Right hindlimb (tissue), 1 donor: Measurements from ENCODE around the gene AHRR.
A peak's percentile ranks its signal among the peaks of the same experiment; 100 is the strongest.

Experiments used
- DNase-seq: peaks from one replicate; pipeline ENCODE4 v3.0.0-alpha.2; 2018

AHRR gene

DNA sequence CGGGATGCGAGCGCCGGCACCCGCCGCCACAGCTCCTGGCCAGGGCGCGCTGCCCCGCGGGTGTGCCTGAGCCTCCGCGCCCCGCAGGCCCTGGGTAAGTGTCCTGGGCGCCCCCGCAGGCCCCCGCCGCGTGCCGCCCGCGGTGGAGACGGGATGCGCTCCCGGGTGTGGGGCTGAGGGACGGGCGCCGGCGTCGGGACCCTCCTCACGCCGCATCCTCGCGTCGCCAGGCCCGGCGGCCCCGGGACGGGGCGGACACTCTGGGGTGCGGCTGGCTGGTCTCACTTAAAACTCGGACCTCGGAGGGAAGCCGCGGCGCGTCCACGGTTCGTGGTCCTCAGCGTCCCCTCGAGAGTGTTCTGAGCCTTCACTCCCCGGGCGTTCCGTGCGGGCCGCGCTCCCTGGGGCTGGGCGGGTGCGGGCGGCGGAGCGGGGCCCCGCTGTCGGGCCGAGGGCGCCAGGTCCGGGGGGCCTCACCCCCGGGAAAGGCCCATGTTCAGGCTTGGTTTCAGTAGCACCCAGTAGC is 275 bp downstream of the AHRR start:
- DNase-seq: no peak

DNA sequence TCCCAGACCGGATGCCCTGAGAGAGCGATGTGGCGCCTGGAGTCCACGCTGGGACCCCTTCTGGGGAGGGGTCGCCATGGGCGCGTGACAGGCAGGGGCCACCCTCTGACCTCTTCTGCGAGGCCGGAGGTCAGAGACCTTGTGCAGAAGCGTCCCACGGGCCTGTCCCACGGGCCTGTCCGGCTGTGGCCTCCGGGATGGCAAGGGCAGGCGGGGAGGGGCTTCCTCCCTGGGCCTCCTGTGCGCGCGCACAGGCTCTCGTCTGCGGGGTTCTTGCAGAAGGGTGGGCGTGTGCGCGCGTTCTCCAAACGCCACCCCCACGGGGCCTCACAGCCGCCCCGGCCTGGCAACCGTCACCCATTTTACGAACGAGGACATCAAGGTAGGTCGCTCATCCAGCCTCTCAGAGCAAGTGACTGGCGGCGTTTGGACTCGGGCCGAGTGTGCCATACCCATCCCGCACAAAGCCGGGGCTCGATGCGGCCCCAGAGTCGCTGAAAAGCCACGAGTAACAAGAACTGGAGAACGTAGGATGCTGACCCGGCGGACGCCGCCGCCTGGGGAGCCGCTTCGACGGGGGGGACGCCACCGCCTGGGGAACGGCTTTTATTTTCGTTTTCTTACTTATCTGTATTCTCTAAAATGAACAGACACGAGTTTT is 897 bp downstream of the AHRR start:
- no peak for DNase-seq

DNA sequence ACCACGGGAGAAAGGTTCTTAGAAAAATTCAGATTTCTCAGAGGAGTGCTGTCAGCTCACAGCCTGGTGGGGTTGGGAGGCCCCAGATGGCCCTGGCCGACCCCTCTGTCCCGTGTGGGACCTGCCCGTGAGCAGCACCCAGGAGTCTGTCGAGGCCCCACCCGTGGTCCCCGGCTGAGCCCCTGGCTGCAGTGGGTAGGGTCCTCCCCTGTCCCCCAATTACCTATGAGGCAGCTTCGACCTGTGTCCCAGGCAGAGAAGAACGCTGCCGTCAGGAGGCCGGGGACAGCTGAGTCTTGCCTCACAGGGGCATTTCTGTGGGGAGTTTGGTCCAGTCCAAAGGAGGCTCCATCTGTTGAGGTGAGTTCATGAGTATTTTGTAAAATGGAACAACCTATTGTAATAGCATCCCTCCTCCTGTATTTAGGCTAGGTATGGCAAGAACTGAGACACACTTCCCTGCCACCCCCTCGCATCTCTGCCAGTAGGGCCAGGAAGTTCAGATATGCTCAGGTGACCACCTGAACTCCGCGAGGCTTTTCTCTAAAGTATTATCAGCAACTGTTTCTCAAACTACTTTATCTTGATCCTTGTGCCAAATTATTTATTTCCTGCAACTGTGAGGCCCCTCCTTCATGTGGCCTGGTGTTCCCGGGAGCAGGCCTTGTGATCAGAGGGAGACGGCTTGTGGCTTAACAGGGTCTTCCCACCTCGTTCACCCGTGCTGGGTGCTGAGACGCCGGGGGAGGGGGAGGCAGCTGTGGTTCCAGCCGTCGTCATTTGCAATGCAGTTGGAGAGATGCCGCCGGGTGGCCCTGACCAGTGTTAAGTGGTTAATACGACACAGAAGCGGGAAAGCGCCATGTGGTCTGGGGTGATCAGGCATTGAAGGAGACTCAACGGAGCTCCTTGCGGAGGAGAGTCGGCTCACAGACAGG is 1.7 kb downstream of the AHRR start:
- no peak for DNase-seq

DNA sequence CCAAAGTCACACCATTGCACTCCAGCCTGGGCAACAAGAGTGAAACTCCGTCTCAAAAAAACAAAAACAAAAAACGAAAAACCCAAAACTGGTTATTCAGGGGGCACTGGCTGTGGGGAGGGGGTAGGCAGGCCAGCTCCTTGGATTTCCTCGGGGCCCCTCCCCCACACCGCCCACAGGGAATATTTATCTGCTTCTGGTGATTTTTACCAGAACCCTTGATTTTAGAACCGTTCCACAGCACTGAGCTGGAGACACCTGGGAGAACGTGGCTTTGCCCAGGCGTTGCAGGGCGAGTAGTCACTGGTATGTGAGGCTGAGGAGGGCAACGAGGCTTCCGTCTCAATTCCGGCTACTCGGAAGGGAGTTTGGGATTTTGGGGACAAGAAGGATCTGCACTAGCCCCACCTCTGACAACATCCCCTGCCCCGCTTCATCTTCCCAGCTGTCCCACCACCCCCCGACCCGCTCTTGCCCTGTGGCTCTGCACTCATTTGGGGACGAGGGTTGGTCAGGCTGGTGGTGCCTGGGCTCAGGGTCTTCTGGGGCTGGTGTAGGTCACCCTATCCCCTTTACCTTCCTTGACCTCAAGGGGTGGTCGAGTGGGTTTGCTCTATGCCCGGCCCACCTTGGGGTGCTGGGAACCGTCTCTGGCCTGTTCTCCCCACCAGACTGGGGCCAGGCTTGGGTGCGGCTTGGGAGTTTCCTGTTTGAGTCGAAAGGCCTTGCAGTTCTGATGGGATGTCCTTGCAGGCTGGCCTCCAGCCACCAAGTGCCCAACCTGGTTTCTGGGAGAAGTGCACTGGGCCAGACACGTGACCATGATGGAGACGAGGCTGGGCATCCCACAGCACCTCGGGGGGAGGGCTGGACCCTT is 3.5 kb downstream of the AHRR start:
- DNase-seq: no peak

DNA sequence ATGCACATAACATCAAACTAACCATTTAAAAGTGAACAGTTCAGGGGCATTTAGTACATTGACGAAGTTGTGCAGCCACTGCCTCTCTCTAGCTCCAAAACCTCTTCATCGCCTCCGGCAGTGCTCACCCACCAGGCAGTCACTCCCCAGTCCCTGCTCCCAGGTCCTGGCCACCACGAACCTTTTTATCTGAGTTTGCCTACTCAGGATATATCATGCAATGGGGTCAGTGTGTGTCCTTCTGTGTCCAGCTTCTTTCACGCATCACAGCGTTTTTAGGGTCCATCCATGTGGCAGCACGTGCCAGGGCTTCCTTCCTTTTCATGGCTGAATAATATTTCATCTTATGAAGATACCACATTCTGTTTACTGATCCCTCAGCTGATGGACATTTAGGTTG is 4.6 kb downstream of the AHRR start:
- no peak for DNase-seq

DNA sequence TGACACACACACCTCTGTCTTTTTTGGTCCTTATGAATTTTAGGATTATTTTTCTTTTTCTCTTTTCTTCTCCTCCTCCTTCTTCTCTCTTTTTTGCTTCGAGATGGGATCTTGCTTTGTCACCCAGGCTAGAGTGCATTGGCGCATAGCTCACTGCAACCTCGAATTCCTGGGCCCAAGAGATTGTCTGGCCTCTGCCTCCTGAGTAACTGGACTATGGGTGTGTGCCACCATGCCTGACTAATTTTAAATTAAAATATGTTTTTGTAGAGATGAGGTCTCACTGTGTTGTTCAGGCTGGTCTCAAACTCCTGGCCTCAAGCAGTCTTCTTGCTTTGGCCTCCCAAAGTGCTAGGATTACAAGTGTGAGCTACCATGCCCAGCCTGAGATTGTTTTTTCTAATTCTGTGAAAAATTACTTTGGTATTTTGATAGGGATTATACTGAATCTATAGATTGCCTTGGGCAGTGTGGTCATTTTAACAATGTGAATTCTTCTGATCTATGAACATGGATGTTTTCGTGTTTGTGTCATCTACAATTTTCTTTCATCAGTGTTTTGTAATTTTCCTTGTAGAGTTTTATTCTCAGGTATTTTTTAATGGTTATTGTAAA is 7.7 kb downstream of the AHRR start:
- DNase-seq: no peak

DNA sequence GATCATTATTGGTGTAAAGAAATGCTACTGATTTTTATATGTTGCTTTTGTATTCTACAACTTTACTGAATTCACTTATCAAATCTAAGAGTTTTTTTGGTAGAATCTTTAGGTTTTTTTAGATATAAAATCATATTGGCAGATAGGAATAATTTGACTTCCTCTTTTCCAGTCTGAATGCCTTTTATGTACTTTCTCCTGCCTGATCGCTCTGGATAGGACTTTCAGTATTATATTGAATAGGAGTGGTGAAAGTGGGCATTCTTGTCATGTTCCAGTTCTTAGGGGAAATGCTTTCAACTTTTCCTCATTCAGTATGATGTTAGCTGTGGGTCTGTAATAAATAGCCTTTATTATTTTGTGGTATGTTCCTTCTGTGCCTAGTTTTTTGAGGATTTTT is 8.3 kb downstream of the AHRR start:
- no peak for DNase-seq

DNA sequence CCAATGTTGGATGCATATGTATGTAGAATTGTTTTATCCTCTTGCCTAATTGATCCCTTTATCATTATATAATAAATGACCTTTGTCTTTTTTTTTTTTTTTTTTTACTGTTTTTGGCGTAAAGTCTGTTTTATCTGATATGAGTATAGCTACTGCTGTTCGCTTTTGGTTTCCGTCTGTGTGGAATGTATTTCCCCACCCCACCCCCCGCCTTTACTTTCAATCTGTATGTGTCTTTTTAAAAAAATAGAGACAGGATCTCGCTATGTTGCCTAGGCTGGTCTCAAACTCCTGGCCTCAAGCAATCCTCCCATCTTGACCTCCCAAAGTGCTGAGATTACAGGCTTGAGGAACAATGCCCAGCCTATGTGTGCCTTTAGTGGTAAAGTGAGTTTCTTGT is 11.3 kb downstream of the AHRR start:
- no peak for DNase-seq

DNA sequence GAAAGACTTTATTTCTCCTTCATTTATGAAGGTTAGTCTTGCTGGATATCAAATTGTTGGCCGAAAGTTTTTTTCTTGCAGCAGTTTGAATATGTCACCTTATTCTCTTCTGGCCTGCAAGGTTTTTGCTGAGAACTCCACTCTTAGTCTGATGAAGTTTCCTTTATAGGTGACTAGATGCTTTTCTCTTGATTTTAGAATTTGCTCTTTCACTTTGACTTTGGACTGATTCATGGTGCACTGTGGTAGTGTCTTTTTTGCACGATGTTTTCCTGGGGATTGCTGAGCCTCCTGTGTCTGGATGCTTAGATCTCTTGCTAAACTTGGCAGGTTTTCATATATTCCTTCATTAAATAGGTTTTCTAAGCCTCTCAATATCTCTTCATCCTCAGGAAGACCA is 12.4 kb downstream of the AHRR start:
- DNase-seq: no peak

DNA sequence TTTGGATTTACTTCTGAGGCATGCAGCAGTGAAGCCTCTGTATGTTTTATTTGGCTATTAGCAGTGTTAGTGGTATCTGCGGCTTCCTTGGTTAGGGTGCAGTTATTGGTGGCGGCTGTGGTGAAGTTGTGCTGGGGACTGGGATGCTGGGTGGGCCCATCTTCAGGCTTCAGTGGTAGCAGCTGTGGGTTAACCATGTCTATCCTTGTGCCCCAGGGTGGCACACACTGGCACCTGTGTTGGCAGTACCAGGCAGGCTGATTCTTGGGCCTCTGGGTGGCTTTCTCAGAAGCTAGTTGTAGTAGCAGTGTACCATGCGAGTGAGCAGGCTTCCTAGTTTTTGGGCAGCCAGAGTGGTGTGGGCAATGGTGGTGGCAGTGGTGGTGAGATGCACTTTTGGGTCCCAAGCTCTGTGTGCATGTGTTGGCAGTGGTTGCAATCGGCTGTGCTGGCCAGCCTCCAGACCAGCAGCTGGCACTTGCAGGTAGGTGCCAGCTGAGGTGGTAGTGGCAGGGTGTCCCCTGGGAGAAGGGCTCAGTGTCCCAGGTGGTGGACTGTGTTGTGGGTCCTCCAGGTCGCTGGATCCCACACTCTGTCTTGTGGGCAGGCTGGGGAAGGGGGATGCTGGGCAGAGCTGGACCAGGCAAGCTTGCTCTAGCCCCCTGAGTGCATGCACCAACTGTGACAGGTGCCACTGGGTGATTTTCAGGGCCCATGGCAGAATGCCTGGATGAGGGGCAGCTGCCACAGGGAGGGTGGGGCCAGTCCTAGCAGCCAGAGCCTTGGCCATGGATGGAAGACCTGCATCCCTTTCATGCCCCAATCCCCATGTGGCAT is 13.6 kb downstream of the AHRR start:
- DNase-seq: no peak

DNA sequence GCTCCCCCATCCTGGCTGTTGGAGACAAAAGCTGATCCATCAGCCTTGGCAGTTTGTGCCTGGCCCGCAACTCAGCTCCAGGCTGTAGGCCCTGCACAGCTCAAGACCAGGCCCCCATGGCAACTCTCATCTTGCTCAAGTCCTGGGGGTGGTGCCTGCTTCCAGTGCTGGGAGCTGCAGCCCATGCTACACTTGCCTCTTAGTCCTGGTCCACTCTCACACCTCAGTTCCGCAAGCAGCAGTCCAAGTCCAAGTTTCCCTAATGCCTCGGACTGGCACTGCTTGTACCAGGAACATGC is 14.2 kb downstream of the AHRR start:
- no peak for DNase-seq

DNA sequence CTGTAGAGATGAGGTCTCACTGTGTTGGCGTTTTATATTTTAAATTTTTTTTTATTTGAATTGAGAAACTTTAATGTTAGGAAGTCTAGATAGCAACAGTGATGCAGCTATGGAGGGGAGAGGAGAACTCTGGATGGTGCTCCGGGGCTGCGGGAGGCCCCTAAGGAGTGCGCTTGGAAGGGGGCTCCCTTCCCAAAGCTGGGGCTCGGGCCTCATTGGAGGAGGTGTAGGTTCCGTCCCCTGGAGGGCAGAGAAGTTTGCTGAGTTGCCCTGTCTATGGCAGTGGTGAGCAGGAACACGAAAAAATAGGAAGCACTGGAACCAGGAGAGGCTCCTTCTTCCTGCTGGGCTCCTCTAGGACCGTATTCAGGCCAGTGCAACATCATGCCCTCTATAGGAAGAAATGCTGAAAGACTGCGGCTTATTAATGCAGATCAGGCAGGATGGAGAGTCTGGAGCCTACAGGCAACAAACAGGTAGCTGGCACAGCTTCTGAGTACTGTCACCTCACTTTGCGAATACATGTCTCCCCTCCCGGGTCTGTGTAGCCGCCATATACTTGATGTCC is 16.1 kb downstream of the AHRR start:
- DNase-seq: no peak

DNA sequence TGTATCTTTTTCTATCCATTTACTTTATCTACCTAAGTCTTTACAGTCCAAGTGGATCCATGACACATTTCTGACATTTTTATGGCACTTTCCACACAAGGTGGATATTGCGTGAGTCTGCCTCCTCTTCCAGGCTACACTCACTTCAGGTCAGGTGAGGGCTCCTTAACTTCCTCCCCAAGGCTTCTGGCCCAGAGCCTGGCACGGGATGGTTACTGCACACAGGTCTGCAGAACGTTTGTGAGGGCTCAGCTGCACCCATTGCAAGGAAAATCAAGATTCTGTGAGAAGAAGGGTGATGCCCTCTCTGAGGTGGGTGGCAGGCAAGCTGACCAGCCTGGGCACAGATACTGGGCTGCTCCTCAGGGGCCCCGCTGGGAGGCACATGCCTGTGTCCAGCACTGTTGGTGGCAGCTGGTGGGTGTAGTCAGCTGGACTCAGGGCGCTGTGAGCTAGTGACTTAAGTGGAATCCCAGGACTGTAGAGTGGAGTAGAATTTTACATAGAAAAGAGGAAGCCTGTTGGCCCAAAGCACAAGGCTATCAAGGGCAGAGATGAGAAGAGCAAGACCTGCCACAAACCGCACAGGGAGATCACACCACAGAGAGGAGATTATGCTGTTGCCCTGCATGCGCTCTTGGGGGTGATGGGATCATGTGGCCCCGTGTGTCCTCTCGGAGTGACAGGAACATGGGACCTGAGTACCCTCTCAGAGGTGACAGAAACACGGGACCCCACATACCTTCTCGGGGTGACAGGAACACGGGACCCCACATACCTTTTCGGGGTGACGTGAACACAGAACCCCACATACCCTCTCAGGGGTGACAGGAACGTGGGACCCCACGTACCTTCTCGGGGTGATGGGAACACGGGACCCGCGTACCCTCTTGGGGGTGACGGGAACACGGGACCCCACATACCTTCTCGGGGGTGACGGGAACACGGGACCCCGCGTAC is 21.3 kb downstream of the AHRR start:
- DNase-seq: no peak

DNA sequence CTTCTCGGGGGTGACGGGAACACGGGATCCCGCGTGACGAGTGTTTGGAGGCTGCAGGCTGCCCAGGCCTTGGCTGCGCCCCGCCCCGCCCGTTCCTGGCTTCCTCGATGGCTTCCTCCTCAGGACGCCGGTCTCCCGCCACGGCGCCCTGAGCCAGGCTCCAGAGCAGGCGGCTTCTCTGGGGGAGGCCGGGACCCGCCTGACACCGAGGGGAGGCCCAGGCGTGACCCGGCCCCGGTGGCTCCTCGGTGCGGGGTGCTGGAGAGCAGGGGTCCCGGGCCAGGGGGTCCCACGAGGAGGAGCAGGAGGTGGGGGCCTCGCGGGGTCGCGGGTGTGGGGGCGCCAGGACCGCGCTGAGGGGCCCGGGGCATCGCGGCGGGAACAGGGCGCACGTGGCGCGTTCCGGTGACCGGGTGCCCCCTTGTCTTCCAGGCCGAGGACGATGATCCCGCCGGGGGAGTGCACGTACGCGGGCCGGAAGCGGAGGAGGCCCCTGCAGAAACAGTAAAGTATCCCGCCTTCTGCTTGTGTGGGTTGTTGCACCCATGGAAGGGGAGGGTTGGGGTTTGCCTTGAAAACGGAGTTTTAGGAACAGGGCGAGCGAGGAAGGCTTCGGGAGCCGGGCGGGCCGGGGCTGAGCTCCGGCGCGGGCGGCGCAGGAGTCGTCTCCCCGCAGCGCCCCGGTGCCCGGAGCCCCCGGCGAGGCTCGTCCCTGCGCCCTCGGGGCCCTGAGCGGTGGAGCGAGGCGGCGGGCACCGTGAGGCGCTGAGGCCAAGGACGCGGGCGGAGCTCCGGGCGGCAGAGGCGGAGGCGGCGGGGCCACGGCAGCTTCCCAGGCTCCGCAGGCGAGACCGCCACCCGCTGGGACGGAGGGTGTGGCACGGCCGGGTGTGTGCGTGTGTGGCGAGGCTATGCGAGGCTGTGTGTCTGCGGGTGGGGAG is 22.2 kb downstream of the AHRR start:
- peak; percentile 76 for DNase-seq

DNA sequence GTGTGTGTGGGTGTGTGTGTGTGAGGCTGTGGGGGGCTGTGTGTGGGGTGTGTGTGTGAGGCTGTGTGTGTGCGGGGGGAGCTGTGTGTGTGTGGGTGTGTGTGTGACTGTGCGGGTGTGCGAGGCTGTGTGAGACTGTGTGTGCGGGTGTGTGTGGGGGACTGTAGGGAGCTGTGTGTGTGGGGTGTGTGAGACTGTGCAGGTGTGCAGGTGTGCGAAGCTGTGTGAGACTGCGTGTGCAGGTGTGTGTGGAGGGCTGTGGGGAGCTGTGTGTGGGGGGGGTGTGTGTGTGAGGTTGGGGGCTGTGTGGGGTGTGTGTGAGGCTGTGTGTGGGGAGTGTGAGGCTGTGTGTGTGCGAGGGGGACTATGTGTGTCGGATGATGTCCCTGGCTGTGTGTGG is 23.2 kb downstream of the AHRR start:
- no peak for DNase-seq

DNA sequence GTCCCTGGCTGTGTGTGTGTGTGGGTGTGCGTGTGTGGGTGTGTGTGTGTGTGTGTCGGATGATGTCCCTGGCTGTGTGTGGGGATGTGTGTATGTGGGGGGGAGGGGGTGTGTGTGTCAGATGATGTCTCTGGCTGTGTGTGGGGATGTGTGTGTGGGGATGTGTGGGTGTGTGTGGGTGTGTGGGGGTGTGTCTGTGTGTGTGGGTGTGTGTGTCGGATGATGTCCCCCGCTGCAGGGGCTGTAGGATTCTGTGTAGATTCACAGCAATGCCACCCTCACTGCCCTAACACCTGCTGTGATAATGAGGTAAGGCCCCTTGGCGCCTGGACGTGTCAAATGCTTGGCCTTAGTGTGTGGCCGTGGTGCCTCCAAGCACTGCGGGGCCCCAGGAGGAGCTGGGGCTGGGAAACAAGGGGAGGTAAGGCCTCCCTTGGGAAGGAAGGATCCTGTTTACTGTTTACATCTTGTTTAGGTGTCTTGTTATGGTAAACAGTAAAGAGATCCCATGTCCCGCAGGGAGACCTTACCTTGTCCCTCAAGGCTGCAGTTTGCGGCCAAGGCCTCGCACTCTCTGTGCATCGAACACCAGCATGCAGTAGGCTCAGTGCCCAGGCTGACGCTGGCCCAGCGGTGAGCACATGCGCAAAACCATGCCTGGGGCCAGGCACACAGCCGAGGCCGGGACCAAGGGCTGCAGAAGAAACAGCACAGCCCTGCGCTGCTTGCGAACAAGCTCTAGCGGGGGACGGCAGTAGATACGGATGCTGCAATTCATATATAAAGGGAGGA is 24.1 kb downstream of the AHRR start:
- DNase-seq: peak; percentile 87

DNA sequence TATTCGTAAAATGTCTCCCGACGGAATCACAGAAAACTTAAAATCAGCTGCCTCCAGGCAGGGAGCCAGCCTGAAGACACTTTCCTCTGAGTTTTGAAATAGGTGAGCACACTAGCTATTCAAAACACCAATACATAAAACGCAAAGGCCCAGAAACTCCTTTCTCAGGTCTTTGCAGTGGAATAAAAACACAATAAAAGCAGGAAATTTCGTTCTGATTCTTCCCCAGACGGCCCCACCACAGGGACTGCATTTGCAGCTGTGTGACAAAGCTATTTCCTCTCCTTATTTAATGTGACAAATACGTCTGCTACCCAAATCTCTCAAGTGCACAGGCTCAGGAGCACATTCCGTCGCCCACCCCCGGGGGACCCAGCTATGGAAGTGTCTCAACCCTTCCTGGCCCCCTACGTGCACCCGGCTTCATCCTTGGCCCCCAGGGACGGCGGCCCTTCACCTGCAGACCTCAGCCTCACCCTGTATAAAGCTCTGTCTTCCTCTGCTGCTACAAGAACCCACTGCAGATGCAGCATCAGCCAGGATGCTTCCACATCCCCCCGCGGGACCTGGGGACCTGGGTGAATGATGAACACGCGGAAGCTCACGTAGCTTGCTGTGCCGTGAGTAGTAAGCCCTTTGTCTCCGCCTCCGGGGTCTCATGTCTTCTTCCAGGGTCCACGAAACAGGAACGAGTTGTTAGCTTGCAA is 24.9 kb downstream of the AHRR start:
- no peak for DNase-seq
